ENCODE data around the gene JMJD1C. TPM values are rescaled to one million over a fixed set of nuclear protein-coding genes. Genes with fewer than 3 reads are reported as not detected.

JMJD1C gene
- total and polyA plus RNA-seq, 10 of the 15 experiments (the other 5 are each of a cell fraction or from before 2014, with no cell fraction given) = 31.2 to 83.3 (median 49.5) TPM

GRCh38 chr10:63410633-63411032 lies 55.1 kb downstream of the JMJD1C start (continued):
- TF ChIP-seq CUX1 (IDR thresholded peaks at IDR 0.05; ENCODE audit: insufficient replicate concordance, low read depth, low read length) = no peak
- no peak for TF ChIP-seq CTCF (IDR thresholded peaks at IDR 0.05 in 2 of 3, conservative IDR thresholded peaks at IDR 0.05 in 1 of 3; ENCODE audit: control insufficient read depth in 2 of 3, extremely low read depth in 1 of 3, insufficient read depth in 1 of 3, low read depth in 3 of 3, low read length in 3 of 3)
- TF ChIP-seq CREM (IDR thresholded peaks at IDR 0.05; ENCODE audit: low read depth) = no peak
- no peak for TF ChIP-seq NR2C2 (IDR thresholded peaks at IDR 0.05; ENCODE audit: borderline replicate concordance, control insufficient read depth, insufficient read length, low read depth)
- no peak for TF ChIP-seq TCF3 (IDR thresholded peaks at IDR 0.05; ENCODE audit: borderline replicate concordance, insufficient read depth, low read depth, low read length)
- no peak for TF ChIP-seq CBX5 (IDR thresholded peaks at IDR 0.05; ENCODE audit: low read depth)
- TF ChIP-seq SMARCA5 (IDR thresholded peaks at IDR 0.05) = no peak
- no peak for TF ChIP-seq ELK1 (IDR thresholded peaks at IDR 0.05; ENCODE audit: low read depth, low read length)
- no peak for TF ChIP-seq SKIL (IDR thresholded peaks at IDR 0.05; ENCODE audit: low read depth, poor library complexity, severe bottlenecking)
- TF ChIP-seq BACH1 (IDR thresholded peaks at IDR 0.05; ENCODE audit: borderline replicate concordance) = no peak
- no peak for TF ChIP-seq SMAD5 (IDR thresholded peaks at IDR 0.05; ENCODE audit: low read depth)
- TF ChIP-seq GATAD2B (conservative IDR thresholded peaks at IDR 0.05; ENCODE audit: low read depth) = no peak
- no peak for TF ChIP-seq POLR2A (IDR thresholded peaks at IDR 0.05; ENCODE audit: low read depth, low read length)

Data from GM12878 (cell line).